Vagina (tissue), 2 donors: ENCODE results near the gene S100A5. TPM values are rescaled to one million over a fixed set of nuclear protein-coding genes. Genes with fewer than 3 reads are reported as not detected.
A peak's percentile ranks its signal among the peaks of the same experiment; 100 is the strongest.

Source experiments
- DNase-seq, 2 donors: peaks; one replicate each; pipeline ENCODE4 v3.0.0-alpha.2; 2017; ENCODE audit errors: extremely low spot score in 2 of 2
- H3K27ac ChIP-seq: fragments of 200-600 bp; sonication (generic); one replicate; pipeline ENCODE4 v1.5.1; 2019
- H3K27me3 ChIP-seq: fragments of 200-600 bp; sonication (generic); one replicate; pipeline ENCODE4 v1.5.1; 2019
- H3K36me3 ChIP-seq, 2 donors: fragments of 200-600 bp; sonication (generic); one replicate each; pipeline ENCODE4 v1.5.1; 2017 to 2019
- H3K4me1 ChIP-seq: fragments of 200-600 bp; sonication (generic); one replicate; pipeline ENCODE4 v1.5.1; 2019
- H3K4me3 ChIP-seq, 2 donors: fragments of 200-600 bp; sonication (generic); 1 replicate in 1 of 2; 2 replicates in 1 of 2; pipeline ENCODE4 v1.5.1; 2016 to 2019
- H3K9me3 ChIP-seq: fragments of 200-600 bp; sonication (generic); one replicate; pipeline ENCODE4 v1.5.1; 2019
- POLR2A ChIP-seq, 2 donors: fragments of 450-650 bp; IDR thresholded peaks; one replicate each; pipeline ENCODE4 v1.6.1; 2017; ENCODE audit warnings: antibody characterized with exemption in 2 of 2, mild to moderate bottlenecking in 2 of 2, moderate library complexity in 2 of 2
- POLR2AphosphoS5 ChIP-seq, 2 donors: sonication (generic); formaldehyde crosslinking; IDR thresholded peaks; one replicate each; pipeline ENCODE4 v1.9.0; 2017; ENCODE audit warnings: antibody characterized with exemption in 2 of 2, mild to moderate bottlenecking in 2 of 2, low read depth in 1 of 2; ENCODE audit not compliant: insufficient read depth in 1 of 2
- intact Hi-C: fragments of 100-400 bp; cut with DNase I; formaldehyde crosslinking; loops from one replicate; pipeline ENCODE4 v1.15.1; 2023
- total RNA-seq: library from RNA; depleted of rRNA; stranded (reverse); fragments of >200 nt; gene quantifications from one replicate; pipeline ENCODE4 v1.2.3, GENCODE V29; 2016
- TF ChIP-seq, protein P1 (sequence below), 3 experiments: fragments of 450-650 bp in 2 of 3; fragments of 200-600 bp in 1 of 3; sonication (generic) in 1 of 3; IDR thresholded peaks; one replicate each; pipeline ENCODE4 v1.5.1; 2017 to 2019; ENCODE audit warnings: antibody characterized with exemption in 3 of 3, mild to moderate bottlenecking in 2 of 3, moderate library complexity in 2 of 3

S100A5 gene
- total RNA-seq, 1 donor from 2014 or later, result not detected

GRCh38 chr1:153537376-153537730 lies 3.4 kb downstream of the S100A5 start:
- H3K27ac ChIP-seq, result peak overlapping the region; percentile 100
- H3K27me3 ChIP-seq, result no peaks in the 10 kb centered on the region
- H3K4me1 ChIP-seq, result peaks cover 79% of the 10 kb centered on the region
- no peaks in the 10 kb centered on the region for H3K9me3 ChIP-seq
- TF ChIP-seq POLR2A (IDR thresholded peaks at IDR 0.05) (no peak), POLR2AphosphoS5 (IDR thresholded peaks at IDR 0.05; ENCODE audit: insufficient read depth in 1 of 2, low read depth in 1 of 2) (no peak)
- TF ChIP-seq, protein P1, sequence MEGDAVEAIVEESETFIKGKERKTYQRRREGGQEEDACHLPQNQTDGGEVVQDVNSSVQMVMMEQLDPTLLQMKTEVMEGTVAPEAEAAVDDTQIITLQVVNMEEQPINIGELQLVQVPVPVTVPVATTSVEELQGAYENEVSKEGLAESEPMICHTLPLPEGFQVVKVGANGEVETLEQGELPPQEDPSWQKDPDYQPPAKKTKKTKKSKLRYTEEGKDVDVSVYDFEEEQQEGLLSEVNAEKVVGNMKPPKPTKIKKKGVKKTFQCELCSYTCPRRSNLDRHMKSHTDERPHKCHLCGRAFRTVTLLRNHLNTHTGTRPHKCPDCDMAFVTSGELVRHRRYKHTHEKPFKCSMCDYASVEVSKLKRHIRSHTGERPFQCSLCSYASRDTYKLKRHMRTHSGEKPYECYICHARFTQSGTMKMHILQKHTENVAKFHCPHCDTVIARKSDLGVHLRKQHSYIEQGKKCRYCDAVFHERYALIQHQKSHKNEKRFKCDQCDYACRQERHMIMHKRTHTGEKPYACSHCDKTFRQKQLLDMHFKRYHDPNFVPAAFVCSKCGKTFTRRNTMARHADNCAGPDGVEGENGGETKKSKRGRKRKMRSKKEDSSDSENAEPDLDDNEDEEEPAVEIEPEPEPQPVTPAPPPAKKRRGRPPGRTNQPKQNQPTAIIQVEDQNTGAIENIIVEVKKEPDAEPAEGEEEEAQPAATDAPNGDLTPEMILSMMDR (IDR thresholded peaks at IDR 0.05), result no peak
- intact Hi-C loops, result no loop called here
- peaks cover 0 to 4% of the 10 kb centered on the region in 2 donors for H3K36me3 ChIP-seq
- no peak overlapping the region for H3K4me3 ChIP-seq
- no peak for DNase-seq

- peaks cover 0 to 4% of the 10 kb centered on the region in 2 donors for H3K36me3 ChIP-seq
- intact Hi-C loops, result no loop called here
- peaks cover 79% of the 10 kb centered on the region for H3K4me1 ChIP-seq
- peak; percentile 87 to 93 for DNase-seq
- H3K4me3 ChIP-seq, result peak overlapping the region; percentile 96 to 99
- H3K27ac ChIP-seq, result peak overlapping the region; percentile 100
- H3K9me3 ChIP-seq, result no peaks in the 10 kb centered on the region
- TF ChIP-seq POLR2AphosphoS5 (IDR thresholded peaks at IDR 0.05; ENCODE audit: insufficient read depth in 1 of 2, low read depth in 1 of 2) (no peak), POLR2A (IDR thresholded peaks at IDR 0.05) (no peak)
- TF ChIP-seq, protein P1 (IDR thresholded peaks at IDR 0.05), result no peak
- no peaks in the 10 kb centered on the region for H3K27me3 ChIP-seq
Measured at GRCh38 chr1:153536671-153537375, 3.9 kb downstream of the S100A5 start.

DNA sequence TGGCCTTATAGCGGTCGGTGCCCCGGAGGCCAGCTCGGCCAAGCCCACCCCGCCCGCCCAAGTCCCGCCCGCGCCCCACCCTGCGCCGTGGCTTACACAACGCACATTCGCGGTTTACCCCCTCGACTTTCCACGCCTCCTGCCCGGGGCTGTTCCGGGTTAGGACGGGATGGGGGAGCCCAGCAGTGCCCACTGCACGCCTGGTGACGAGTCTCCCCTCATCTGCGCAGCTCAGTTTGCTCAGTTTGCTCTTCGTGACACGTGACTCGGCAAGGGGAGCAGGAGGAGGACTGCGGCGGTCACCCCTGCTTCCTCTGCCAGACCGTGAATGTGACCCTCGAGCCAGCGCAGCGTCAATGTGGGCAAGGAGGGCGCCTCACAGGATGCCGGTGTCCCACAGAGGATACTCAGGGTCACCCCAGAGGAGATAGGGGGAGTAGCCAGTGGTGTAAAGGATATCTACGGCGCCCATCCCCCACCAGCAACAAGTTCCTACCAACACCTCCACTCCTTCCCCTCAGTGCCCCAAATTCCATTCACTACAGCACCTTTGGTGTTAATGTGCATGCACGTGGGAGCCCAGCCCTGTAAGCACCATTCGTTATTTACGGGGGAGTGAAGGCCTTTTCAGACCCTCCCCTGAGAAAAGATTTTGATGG lies 4.6 kb downstream of the S100A5 start:
- Histone ChIP-seq H3K27me3 (no peaks in the 10 kb centered on the region), H3K4me3 (peak overlapping the region; percentile 96 to 99), H3K4me1 (peaks cover 79% of the 10 kb centered on the region), H3K36me3 (peaks cover 0 to 4% of the 10 kb centered on the region in 2 donors), H3K27ac (peak overlapping the region; percentile 100), H3K9me3 (no peaks in the 10 kb centered on the region)
- TF ChIP-seq POLR2A (IDR thresholded peaks at IDR 0.05), result peak in 1 of 2 donors; percentile 86
- TF ChIP-seq POLR2AphosphoS5 (IDR thresholded peaks at IDR 0.05; ENCODE audit: insufficient read depth in 1 of 2, low read depth in 1 of 2), result peak in 1 of 2 donors; percentile 98
- TF ChIP-seq, protein P1 (IDR thresholded peaks at IDR 0.05), result no peak
- no peak for DNase-seq
- intact Hi-C loops, result no loop called here

DNA sequence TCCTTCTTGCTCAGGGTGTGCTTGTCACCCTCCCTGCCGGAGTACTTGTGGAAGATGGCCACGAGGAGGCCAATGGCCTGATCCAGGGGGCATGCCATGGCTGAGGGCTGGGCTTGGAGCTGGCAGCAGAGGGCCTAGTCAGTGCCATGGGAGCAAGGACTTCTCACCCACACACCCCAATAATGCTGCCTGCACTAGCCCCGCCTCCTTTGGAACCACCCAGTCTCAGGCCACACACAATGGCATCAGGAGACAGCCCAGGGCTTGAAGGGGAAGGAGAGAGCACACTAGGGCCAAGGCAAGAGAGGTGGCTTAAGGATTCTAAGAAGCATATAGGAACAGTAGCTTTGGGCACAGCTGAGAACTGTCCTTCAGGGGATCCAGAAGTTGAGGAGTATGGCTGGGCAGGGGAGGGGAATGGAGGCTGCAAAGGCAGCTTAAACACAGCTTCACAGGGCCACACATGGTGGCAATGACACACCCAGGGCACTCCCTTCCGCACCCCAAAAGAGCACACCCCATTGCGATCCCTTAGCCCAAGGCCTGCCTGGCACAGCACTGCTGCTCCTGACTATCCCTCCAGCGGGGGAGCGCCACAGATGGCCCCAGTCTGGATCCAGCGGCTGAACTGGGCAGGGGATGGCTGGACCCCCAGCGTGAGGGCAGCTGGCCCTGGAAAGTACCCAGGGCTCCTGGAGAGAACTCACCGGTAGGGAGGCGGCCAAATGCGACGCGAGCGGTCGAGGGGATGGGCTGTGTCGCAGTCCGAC lies 5.3 kb downstream of the S100A5 start, which contains the start of gene S100A6:
Gene S100A6, minus strand, starts transcription at position 750 of the 770 bp plus-strand sequence. Its CDS starts 652 bp downstream, at position 98.
- intact Hi-C loops, result no loop called here
- Histone ChIP-seq H3K4me3 (peak within 1 kb of the TSS; percentile 96 to 99), H3K36me3 (peaks cover 0 to 4% of the 10 kb centered on the region in 2 donors), H3K9me3 (no peaks in the 10 kb centered on the region), H3K4me1 (peaks cover 72% of the 10 kb centered on the region), H3K27me3 (no peaks in the 10 kb centered on the region), H3K27ac (peak within 1 kb of the TSS; percentile 100)
- TF ChIP-seq, protein P1 (IDR thresholded peaks at IDR 0.05), result peak in 1 of 3 experiments; percentile 6
- TF ChIP-seq POLR2A (IDR thresholded peaks at IDR 0.05) (peak in 1 of 2 donors; percentile 27), POLR2AphosphoS5 (IDR thresholded peaks at IDR 0.05; ENCODE audit: insufficient read depth in 1 of 2, low read depth in 1 of 2) (peak in 1 of 2 donors; percentile 3)
- peak in 1 of 2 donors; percentile 96 for DNase-seq
